H1 (cell line): Measurements from ENCODE around the gene OR4C3. TPM values are rescaled to one million over a fixed set of nuclear protein-coding genes. Genes with fewer than 3 reads are reported as not detected.
"Not testable (repeated sequence)": the region's sequence is repeated elsewhere in the genome, so short reads cannot be mapped to it uniquely, and the experiment has no call there.

Source experiments
- CTCF ChIA-PET: fragments of 300-600 bp; sonication (Branson Sonifier 250); formaldehyde crosslinking; loops from one replicate; lab custom pipeline; 2021; ENCODE audit not compliant: partially characterized antibody; lab: Charles Lee
- POLR2A ChIA-PET: fragments of 300-600 bp; sonication (Branson Sonifier 250); formaldehyde crosslinking; loops from one replicate; lab custom pipeline; 2021; ENCODE audit warnings: inconsistent platforms; ENCODE audit not compliant: partially characterized antibody; lab: Charles Lee
- DNase-seq, 2 experiments: peaks; one replicate each; pipeline versions ENCODE4 v3.0.0 to v3.0.0-alpha.2; 2010 to 2022; ENCODE audit warnings: low spot score in 2 of 2, low read depth in 1 of 2, mixed read lengths in 1 of 2
- FAIRE-seq: peaks from 2 replicates; lab custom pipeline; 2011; peaks lifted over from hg19 to GRCh38; lab: Jason Lieb, UNC
- H2AFZ ChIP-seq: 2 replicates; pipeline ENCODE4 v1.8.1; 2012; ENCODE audit warnings: low read length, inconsistent platforms
- H2AK5ac ChIP-seq: 2 replicates; pipeline ENCODE4 v1.6.1; 2013; ENCODE audit warnings: low read depth, low read length
- H2BK120ac ChIP-seq: replicated peaks from 2 replicates; pipeline ENCODE3; 2013; ENCODE audit warnings: low read depth, low read length, inconsistent platforms
- H2BK12ac ChIP-seq: 2 replicates; pipeline ENCODE4 v1.6.1; 2013; ENCODE audit warnings: low read depth, low read length
- H2BK15ac ChIP-seq: 2 replicates; pipeline ENCODE4 v1.6.1; 2013; ENCODE audit warnings: low read length
- H2BK20ac ChIP-seq: 2 replicates; pipeline ENCODE4 v1.6.1; 2013; ENCODE audit warnings: low read length
- H2BK5ac ChIP-seq: 2 replicates; pipeline ENCODE4 v1.6.1; 2013; ENCODE audit warnings: low read depth, low read length
- H3K14ac ChIP-seq: 2 replicates; pipeline ENCODE4 v1.6.1; 2013; ENCODE audit warnings: inconsistent platforms; ENCODE audit not compliant: insufficient read length
- H3K18ac ChIP-seq: 2 replicates; pipeline ENCODE4 v1.6.1; 2013; ENCODE audit warnings: low read length; ENCODE audit errors: extremely low read depth
- H3K23ac ChIP-seq: 2 replicates; pipeline ENCODE4 v1.6.1; 2013; ENCODE audit warnings: inconsistent platforms; ENCODE audit not compliant: insufficient read length
- H3K23me2 ChIP-seq: 2 replicates; pipeline ENCODE4 v1.6.1; 2013; ENCODE audit warnings: low read depth, low read length
- H3K27ac ChIP-seq: 2 replicates; pipeline ENCODE4 v1.6.1; 2011; ENCODE audit warnings: low read depth, low read length, inconsistent platforms
- H3K27me3 ChIP-seq, 4 experiments: replicated peaks in 1 of 4; 1 replicate in 1 of 4; 2 replicates in 3 of 4; pipeline versions ENCODE4 v1.6.1 to v1.8.1; 2011 to 2013; ENCODE audit warnings: low read length in 3 of 4, mild to moderate bottlenecking in 3 of 4, inconsistent platforms in 2 of 4, mixed read lengths in 2 of 4, moderate library complexity in 1 of 4; ENCODE audit not compliant: control insufficient read depth in 3 of 4, insufficient read depth in 3 of 4; ENCODE audit errors: extremely low read depth in 1 of 4
- H3K36me3 ChIP-seq, 4 experiments: 2 replicates each; pipeline versions ENCODE4 v1.6.1 to v1.8.1; 2011 to 2013; ENCODE audit warnings: mild to moderate bottlenecking in 4 of 4, low read length in 3 of 4, moderate library complexity in 2 of 4, control low read depth in 1 of 4, inconsistent platforms in 1 of 4; ENCODE audit not compliant: insufficient read depth in 4 of 4, control insufficient read depth in 2 of 4
- H3K4ac ChIP-seq: replicated peaks from 2 replicates; pipeline ENCODE3; 2013; ENCODE audit warnings: low read length, low read depth, mixed read lengths, inconsistent platforms; ENCODE audit not compliant: insufficient read length
- H3K4me1 ChIP-seq, 4 experiments: replicated peaks in 1 of 4; 1 replicate in 1 of 4; 2 replicates in 3 of 4; pipeline versions ENCODE4 v1.6.1 to v1.8.1; 2011 to 2013; ENCODE audit warnings: low read length in 3 of 4, inconsistent platforms in 2 of 4, mixed read lengths in 1 of 4; ENCODE audit not compliant: insufficient read depth in 4 of 4, control insufficient read depth in 3 of 4
- H3K4me2 ChIP-seq, 2 experiments: 2 replicates each; pipeline versions ENCODE4 v1.6.1 to v1.8.1; 2011 to 2013; ENCODE audit warnings: low read depth in 2 of 2, low read length in 2 of 2, control low read depth in 1 of 2, inconsistent platforms in 1 of 2, mild to moderate bottlenecking in 1 of 2; ENCODE audit not compliant: insufficient read depth in 1 of 2
- H3K4me3 ChIP-seq, 4 experiments: fragments of 200-600, 300-600 bp in 1 of 4; sonication (generic), shearing (Covaris generic), sonication (Bioruptor Twin) in 1 of 4; 2 replicates each; pipeline versions ENCODE4 v1.5.1 to v1.8.1; 2011 to 2016; ENCODE audit warnings: low read length in 4 of 4, low read depth in 3 of 4, control low read depth in 2 of 4, inconsistent platforms in 2 of 4, mild to moderate bottlenecking in 2 of 4, mixed read lengths in 1 of 4, moderate library complexity in 1 of 4; ENCODE audit not compliant: insufficient read depth in 2 of 4; ENCODE audit errors: extremely low read depth in 1 of 4
- H3K56ac ChIP-seq: replicated peaks from 2 replicates; pipeline ENCODE3; 2013; ENCODE audit warnings: low read depth, mild to moderate bottlenecking, mixed read lengths, low read length, inconsistent platforms; ENCODE audit not compliant: insufficient read length
- H3K79me1 ChIP-seq: 2 replicates; pipeline ENCODE4 v1.6.1; 2013; ENCODE audit warnings: low read depth, low read length, control low read depth
- H3K79me2 ChIP-seq, 2 experiments: 2 replicates each; pipeline versions ENCODE4 v1.6.1 to v1.8.1; 2012 to 2013; ENCODE audit warnings: low read length in 2 of 2, mild to moderate bottlenecking in 2 of 2, inconsistent platforms in 1 of 2; ENCODE audit not compliant: insufficient read depth in 2 of 2, control insufficient read depth in 1 of 2
- H3K9ac ChIP-seq, 4 experiments: replicated peaks in 1 of 4; 1 replicate in 1 of 4; 2 replicates in 3 of 4; pipeline versions ENCODE4 v1.6.1 to v1.8.1; 2011 to 2013; ENCODE audit warnings: low read depth in 3 of 4, low read length in 3 of 4, control low read depth in 2 of 4, mild to moderate bottlenecking in 2 of 4, moderate library complexity in 2 of 4, inconsistent platforms in 1 of 4; ENCODE audit errors: extremely low read depth in 1 of 4
- H3K9me3 ChIP-seq, 2 experiments: 2 replicates each; pipeline versions ENCODE4 v1.6.1 to v1.8.1; 2012 to 2013; ENCODE audit warnings: mild to moderate bottlenecking in 2 of 2, moderate library complexity in 2 of 2, control low read depth in 1 of 2, inconsistent platforms in 1 of 2, low read depth in 1 of 2, low read length in 1 of 2, mixed read lengths in 1 of 2; ENCODE audit not compliant: insufficient read depth in 2 of 2
- H4K20me1 ChIP-seq, 2 experiments: replicated peaks in 1 of 2; 2 replicates each; pipeline versions ENCODE3 to v1.8.1; 2011 to 2013; ENCODE audit warnings: inconsistent platforms in 2 of 2, low read length in 2 of 2, mild to moderate bottlenecking in 1 of 2; ENCODE audit not compliant: insufficient read depth in 2 of 2, control insufficient read depth in 1 of 2
- H4K5ac ChIP-seq: 2 replicates; pipeline ENCODE4 v1.6.1; 2013; ENCODE audit warnings: low read length, low read depth, mixed read lengths, inconsistent platforms; ENCODE audit not compliant: insufficient read length
- H4K8ac ChIP-seq: 2 replicates; pipeline ENCODE4 v1.8.0; 2013; ENCODE audit warnings: mild to moderate bottlenecking, moderate library complexity, low read length, inconsistent platforms; ENCODE audit not compliant: insufficient read depth; ENCODE audit errors: extremely low read depth
- H4K91ac ChIP-seq: replicated peaks from 2 replicates; pipeline ENCODE3; 2013; ENCODE audit warnings: low read length, mixed read lengths, inconsistent platforms; ENCODE audit not compliant: insufficient read length
- WGBS, 2 experiments: shearing (Covaris generic) in 1 of 2; methylation state at CpG; one replicate each; pipeline versions ENCODE4 v1.1.6 to v1.1.7; 2013 to 2015; ENCODE audit warnings: low lambda C conversion rate in 2 of 2, mixed read lengths in 2 of 2, inconsistent platforms in 1 of 2, low coverage in 1 of 2, missing lambda C conversion rate in 1 of 2; ENCODE audit not compliant: insufficient replicate concordance in 2 of 2, insufficient coverage in 1 of 2, insufficient read length in 1 of 2; ENCODE audit errors: extremely low coverage in 1 of 2, missing lambda C conversion rate in 1 of 2; 5-methylcytosine and 5-hydroxymethylcytosine counted together
- polyA plus RNA-seq, 7 experiments: library from polyadenylated mRNA; depleted of rRNA in 3 of 7; stranded (reverse) in 5 of 7; unstranded in 2 of 7; fragments of >200 nt in 5 of 7; fragments of 200-250 nt in 2 of 7; gene quantifications; 1 replicate in 5 of 7; 2 replicates in 1 of 7; 4 replicates in 1 of 7; pipeline versions ENCODE4 v1.2.1 to v1.2.3, GENCODE V29; 2011 to 2013; ENCODE audit warnings: missing spikeins in 2 of 7, mixed read lengths in 2 of 7
- total RNA-seq: library from RNA; stranded (reverse); fragmentation: NEBNext Ultra II Directional; extraction: Animal tissue kit (Norgen Biotek cat#: 25700); gene quantifications from 2 replicates; pipeline ENCODE4 v1.2.1, GENCODE V29; 2021

Gene OR4C3
- total and polyA plus RNA-seq, 2 of the 8 experiments (the other 6 are each of a cell fraction or from before 2014, with no cell fraction given), result not detected

DNA sequence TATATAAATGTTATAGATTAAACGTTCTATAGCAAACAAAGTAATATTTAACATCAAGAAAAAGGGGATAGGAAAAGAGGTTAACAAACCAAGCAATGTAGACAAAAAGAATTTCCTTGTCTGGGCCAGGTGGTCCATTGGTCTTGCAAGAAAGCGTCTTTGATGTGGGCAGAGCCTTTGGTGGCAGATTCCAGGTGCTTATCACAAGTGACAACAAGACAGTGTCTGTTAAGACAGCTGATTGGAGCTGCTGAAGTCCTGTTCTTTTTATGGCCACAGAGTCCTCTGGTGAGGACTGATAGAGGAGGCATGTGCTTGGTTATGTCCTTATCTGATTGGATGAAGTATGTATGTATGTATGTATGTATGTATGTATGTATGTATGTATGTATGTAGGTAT, 36.6 kb downstream of the OR4C3 start:
- POLR2A ChIA-PET, H4K91ac ChIP-seq, H3K4me2 ChIP-seq, H3K4me1 ChIP-seq, H3K14ac ChIP-seq, H2BK5ac ChIP-seq, H3K27ac ChIP-seq, H4K20me1 ChIP-seq, CTCF ChIA-PET, H2BK15ac ChIP-seq, H3K79me1 ChIP-seq, H3K23ac ChIP-seq, H3K23me2 ChIP-seq, H2BK20ac ChIP-seq, H2AFZ ChIP-seq, DNase-seq, H3K18ac ChIP-seq, H2AK5ac ChIP-seq, H3K56ac ChIP-seq, H3K36me3 ChIP-seq, H4K5ac ChIP-seq, H3K79me2 ChIP-seq, H3K9ac ChIP-seq, FAIRE-seq, H2BK120ac ChIP-seq, H3K4ac ChIP-seq, H4K8ac ChIP-seq, H3K27me3 ChIP-seq, H2BK12ac ChIP-seq, H3K4me3 ChIP-seq: not testable (repeated sequence)
- 51% methylated on average over 2 of the region's 2 CpGs; no CpG with 5 or more reads in 1 of the 2 experiments for WGBS, 2 experiments
- peaks cover 31 to 73% of the 10 kb centered on the region in 2 experiments for H3K9me3 ChIP-seq
